HG03108 (cell line): Measurements from ENCODE around the gene KCND3.
"Not testable (repeated sequence)": the region's sequence is repeated elsewhere in the genome, so short reads cannot be mapped to it uniquely, and the experiment has no call there.

Experiments
- ATAC-seq: cut with Tn5 transposase; IDR thresholded peaks from one replicate; pipeline ENCODE4 v1.9.1; 2021; ENCODE audit warnings: moderate library complexity; ENCODE audit not compliant: unreplicated experiment

The KCND3 gene

GRCh38 chr1:111749628-111750027 lies 239.8 kb downstream of the KCND3 start:
- ATAC-seq: no peak

DNA sequence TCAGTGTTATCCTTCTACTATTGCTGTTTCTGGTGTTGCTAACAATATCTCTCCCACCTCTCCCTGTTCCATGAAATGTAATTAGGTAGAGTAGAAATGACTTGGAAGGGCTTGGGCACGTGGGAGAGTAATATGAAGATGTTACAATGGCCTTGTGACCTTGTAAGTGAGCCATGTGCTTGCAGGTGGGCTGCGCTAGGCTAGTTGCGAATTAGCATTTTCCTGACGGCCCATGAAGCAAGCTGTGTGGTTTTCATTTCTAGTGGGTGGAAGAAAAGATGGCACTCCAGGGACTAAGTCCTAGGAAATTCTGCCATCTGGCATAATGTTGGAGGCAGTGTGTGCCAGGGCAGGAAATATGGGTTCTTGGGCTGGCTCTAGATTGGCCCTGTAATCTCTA lies 241.5 kb downstream of the KCND3 start:
- no peak for ATAC-seq

GRCh38 chr1:111747282-111747734 lies 242.2 kb downstream of the KCND3 start:
- ATAC-seq: peak; percentile 46

- ATAC-seq: no peak
Measured at GRCh38 chr1:111746614-111746999, 242.9 kb downstream of the KCND3 start.

- ATAC-seq: no peak
Measured at GRCh38 chr1:111745675-111746613, 243.5 kb downstream of the KCND3 start.

DNA sequence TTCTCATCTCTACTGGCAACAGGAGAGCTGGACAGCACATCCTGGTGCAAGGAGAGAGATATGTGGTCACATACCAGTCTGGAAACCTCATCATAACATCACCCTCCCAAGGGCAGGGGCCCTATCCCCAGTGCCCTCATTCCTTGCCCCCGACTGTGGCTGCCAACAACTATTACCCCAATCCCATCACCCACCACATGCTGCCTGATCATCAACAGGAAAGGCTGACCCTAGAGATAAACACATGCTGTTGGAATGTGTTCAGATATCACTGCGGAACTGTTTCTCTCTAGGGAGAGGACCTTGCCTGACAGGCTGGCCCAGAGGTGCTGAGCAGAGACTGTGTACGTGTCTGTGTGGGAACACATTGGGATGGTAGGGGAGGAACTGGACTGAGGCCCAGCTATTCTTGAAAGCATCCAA lies 245.8 kb downstream of the KCND3 start:
- ATAC-seq: no peak

GRCh38 chr1:111742938-111743549 lies 246.4 kb downstream of the KCND3 start:
- no peak for ATAC-seq

DNA sequence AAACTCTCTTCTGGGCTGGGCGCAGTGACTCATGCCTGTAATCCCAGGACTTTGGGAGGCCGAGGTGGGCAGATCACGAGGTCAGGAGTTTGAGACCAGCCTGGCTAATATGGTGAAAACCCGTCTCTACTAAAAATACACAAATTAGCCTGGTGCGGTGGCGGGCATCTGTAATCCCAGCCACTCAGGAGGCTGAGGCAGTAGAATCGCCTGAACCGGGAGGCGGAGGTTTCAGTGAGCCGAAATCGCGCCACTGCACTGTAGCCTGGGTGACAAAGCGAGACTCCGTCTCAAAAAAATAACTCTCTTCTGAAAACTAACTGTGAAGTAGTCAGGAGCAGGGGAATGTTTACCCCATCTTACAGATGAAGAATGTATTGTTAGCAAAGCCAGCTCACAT lies 247.2 kb downstream of the KCND3 start:
- not testable (repeated sequence) for ATAC-seq

- ATAC-seq: no peak
Measured at GRCh38 chr1:111739925-111740765, 249.3 kb downstream of the KCND3 start.

GRCh38 chr1:111739194-111739924 lies 250.1 kb downstream of the KCND3 start, which contains the start of gene INKA2:
Gene INKA2, minus strand, starts transcription at chr1:111739395. Its CDS starts 153 bp downstream, at chr1:111739242.
- ATAC-seq: peak; percentile 84

DNA sequence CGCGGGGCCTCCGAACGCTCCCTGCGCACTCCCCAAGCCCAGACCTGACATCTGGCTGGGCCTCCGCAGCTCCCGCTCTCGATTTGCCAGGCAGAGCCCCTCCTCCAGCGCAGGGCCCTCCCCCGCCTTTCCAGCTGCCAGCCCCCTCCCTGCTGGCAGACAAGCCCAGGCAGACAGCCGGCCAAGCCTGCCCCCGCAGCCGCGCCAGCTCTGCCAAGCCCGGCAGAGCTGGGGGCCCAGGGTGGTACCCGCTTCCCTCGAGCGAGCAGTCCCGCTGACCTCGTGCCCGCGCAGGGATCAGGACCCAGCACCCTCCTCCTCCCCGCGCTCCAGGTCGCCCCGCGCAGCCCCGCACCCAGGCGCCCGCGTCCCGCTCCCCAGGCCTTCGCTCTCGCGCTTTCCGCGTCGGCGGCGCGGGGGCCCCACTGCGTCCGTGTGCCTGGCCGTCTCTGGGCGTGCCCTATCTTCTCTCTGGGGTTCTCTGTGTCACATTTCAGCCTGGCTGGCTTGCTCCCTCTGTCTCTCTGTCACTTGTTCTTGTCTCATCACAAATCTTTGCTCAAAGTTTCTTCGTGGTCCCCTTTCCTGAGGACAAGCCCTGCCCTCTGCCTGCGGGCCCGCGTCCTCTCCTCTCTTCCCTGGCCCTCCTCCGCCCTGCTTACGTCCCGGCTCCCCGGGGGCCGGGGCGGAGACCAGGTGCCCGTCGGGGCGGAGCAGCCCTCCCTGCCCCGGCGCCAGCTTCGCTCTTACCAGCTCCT lies 250.9 kb downstream of the KCND3 start:
- peak; percentile 36 for ATAC-seq

DNA sequence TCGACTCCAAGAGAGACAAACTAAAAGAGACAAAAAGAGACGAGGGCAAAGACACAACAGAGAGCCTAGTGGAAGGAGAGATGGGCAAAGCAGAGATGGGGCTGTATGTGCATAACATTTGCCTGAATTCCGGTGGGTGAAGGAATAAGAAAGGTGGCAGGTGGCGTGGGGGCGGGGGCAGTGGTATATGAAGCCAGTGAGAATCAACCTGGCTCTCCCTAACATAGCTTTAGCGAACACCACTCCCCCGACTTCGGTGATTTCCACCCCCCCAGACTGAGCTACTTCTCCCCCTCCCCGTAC lies 251.4 kb downstream of the KCND3 start:
- ATAC-seq: no peak

DNA sequence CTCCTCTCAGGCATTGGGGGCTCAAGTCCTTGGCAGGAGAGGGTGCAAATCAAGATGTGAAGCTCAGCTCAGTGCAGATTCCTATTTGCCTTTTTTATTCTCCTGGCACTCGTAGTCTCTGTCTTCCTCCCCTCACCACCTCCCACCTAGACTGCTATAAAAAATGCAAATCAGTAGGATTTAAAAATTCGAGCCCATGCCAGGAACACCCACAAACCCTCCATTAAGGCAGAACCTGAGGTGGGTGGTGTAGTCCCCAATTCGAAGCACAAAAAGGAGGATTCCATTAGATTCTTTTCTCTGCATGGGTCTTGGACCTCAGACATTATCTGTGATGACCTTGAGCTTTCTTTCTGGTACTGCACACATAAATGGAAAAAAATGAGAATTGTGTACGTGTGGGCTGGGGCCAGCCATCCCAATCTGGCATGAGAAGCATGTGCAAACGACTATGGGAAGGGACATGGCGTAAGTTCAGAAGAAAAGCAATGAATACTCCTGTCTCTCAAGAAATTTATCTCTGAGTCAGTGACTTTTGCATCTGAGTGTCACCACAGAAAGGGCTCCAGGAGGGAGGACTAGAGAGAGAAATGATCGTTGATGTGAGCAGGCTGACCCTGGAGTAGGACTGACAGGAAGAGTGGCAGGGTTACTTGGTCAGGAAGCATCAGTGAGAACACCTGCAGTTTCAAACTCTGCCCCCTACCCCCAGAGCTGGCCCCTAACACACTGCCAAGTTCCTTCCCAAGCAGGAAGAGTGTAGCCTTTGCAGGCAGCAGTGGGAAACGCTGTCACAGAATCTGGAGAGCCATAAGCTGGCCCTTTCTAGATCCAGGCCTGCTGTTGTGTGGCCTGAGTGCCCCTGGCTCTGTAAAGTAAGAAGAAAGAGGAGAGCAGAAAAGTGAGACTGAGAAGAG lies 252.0 kb downstream of the KCND3 start:
- ATAC-seq: no peak

DNA sequence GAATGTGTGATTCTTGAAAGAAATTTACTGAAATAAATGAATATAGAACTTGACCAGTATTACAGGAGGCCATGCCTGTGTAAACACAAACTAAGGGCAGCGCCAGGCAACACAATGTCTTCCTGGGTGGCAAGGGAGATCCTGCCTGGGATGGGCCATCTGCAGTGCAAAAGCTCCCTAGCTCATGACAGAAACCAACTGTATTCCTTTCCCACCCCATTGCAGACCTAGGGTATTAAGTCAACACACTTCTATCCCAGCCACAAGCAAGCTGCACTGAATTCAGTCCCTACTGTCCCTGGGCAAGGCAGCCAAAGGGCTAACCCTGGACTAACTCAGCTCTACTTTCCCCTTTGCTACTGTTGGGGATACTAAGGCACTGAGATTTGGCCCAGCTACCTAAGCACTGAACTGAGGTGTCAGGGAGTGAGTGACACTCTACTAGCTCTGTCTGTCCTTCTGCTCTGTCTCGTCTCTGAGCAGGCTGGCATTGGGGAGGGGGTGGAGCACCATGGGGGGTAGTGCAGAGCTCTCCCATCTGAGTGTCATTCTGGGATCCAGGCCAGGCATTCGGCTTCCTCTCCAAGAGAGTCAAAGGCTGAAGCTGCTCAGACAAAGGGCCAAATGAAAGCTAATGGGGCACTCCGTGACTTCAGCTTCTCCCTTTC lies 252.8 kb downstream of the KCND3 start:
- no peak for ATAC-seq

- no peak for ATAC-seq
Measured at GRCh38 chr1:111735858-111736544, 253.5 kb downstream of the KCND3 start.

GRCh38 chr1:111735321-111735720 lies 254.1 kb downstream of the KCND3 start:
- no peak for ATAC-seq

- no peak for ATAC-seq
Measured at GRCh38 chr1:111734856-111735255, 254.6 kb downstream of the KCND3 start.

DNA sequence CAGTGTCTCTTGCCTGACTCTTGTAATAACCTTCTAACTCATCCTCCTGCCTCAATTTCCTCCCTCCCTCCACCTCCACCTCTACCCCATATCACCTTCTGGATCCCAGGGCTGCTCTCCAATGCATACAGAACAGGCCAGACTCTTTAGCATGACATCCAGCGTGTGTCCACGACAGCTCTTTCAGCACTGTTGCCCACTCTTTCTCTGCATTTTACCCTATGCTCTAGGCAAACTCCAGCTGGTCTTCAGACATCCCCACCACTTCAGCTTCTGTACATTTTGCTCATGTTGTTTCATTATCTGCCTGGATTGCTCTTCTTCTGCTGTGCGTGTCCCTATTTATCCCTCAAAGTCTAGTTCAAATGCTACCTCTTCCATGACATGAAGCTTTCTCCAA lies 255.0 kb downstream of the KCND3 start:
- no peak for ATAC-seq
